GM06990 (cell line): ENCODE results near the gene XNDC1N.

ENCODE experiments used
- DNase-seq: peaks from one replicate; pipeline ENCODE4 v3.0.0-alpha.2; 2011; ENCODE audit not compliant: insufficient read length; ENCODE audit errors: extremely low read depth
- H3K27me3 ChIP-seq: replicated peaks from 2 replicates; pipeline ENCODE4 v1.6.0; 2011; ENCODE audit warnings: low read length; ENCODE audit not compliant: control insufficient read depth, insufficient read depth
- H3K36me3 ChIP-seq: 2 replicates; pipeline ENCODE4 v1.5.1; 2011; ENCODE audit warnings: low read length; ENCODE audit not compliant: control insufficient read depth, insufficient read depth
- H3K4me3 ChIP-seq: replicated peaks from 2 replicates; pipeline ENCODE4 v1.5.1; 2011; ENCODE audit warnings: low read depth, mild to moderate bottlenecking, control low read depth, low read length
- TF ChIP-seq, protein P1 (sequence below): IDR thresholded peaks from 2 replicates; pipeline ENCODE4 v1.5.1; 2011; ENCODE audit warnings: low read length, control low read depth, mild to moderate bottlenecking, inconsistent platforms; ENCODE audit not compliant: insufficient read depth, poor library complexity, severe bottlenecking

The XNDC1N gene, protein sequence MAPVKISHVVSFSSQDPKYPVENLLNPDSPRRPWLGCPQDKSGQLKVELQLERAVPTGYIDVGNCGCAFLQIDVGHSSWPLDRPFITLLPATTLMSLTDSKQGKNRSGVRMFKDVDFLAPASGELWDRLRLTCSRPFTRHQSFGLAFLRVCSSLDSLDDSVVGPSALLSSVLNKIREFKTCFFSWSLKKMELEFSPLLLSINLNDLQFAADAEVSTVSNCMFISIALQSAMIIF

DNA sequence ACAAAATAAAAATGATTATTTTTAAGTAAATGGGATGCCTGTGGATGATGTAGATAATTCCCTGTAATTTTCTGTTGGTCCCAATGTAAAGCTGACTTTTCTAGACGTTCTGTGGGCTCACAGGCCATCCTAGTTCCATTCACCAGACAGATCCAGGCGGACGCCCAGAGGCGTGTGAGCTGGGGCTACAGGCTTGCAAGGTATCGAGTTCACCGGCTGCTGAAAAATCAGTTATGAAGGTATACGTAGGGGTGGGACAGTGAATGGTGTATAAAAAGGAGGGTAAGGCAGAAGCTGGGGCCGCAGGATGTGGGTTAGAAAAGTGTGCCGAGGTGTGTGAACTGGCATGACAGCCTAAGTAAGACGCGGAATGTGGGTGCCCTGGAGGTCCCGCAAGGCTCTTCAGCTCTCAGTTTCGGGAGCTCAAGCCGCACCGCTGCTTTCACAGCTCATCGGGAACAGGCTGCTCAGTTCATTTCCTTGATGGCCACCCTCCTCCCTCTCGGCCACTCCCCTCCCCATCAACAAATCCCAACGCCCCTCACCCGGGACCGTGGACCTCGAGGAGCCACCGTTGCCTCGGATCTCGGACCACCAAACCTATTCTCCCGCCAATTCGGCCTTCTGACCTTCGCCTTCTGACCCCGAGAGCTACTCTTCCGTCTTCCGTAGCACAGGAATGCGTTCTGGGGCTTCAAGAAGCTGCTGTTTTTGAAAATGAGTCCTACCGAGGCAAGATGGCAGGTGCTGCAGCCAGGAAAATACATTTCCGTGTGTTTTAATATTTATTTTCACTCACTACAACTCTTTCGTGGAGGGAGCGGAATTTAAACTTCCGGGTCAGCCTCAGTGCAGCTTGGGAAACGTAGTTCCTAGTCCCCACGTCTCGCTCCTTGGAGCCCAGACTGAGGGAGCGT is at the start of gene XNDC1N:
Gene XNDC1N (minus strand): TSS at position 775 of the 917 bp plus-strand sequence. CDS start 5,241 bp downstream, outside the sequence.
- DNase-seq: peak; percentile 85
- TF ChIP-seq, protein P1, sequence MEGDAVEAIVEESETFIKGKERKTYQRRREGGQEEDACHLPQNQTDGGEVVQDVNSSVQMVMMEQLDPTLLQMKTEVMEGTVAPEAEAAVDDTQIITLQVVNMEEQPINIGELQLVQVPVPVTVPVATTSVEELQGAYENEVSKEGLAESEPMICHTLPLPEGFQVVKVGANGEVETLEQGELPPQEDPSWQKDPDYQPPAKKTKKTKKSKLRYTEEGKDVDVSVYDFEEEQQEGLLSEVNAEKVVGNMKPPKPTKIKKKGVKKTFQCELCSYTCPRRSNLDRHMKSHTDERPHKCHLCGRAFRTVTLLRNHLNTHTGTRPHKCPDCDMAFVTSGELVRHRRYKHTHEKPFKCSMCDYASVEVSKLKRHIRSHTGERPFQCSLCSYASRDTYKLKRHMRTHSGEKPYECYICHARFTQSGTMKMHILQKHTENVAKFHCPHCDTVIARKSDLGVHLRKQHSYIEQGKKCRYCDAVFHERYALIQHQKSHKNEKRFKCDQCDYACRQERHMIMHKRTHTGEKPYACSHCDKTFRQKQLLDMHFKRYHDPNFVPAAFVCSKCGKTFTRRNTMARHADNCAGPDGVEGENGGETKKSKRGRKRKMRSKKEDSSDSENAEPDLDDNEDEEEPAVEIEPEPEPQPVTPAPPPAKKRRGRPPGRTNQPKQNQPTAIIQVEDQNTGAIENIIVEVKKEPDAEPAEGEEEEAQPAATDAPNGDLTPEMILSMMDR: no peak
- peak within 1 kb of the TSS; percentile 76 for H3K4me3 ChIP-seq

DNA sequence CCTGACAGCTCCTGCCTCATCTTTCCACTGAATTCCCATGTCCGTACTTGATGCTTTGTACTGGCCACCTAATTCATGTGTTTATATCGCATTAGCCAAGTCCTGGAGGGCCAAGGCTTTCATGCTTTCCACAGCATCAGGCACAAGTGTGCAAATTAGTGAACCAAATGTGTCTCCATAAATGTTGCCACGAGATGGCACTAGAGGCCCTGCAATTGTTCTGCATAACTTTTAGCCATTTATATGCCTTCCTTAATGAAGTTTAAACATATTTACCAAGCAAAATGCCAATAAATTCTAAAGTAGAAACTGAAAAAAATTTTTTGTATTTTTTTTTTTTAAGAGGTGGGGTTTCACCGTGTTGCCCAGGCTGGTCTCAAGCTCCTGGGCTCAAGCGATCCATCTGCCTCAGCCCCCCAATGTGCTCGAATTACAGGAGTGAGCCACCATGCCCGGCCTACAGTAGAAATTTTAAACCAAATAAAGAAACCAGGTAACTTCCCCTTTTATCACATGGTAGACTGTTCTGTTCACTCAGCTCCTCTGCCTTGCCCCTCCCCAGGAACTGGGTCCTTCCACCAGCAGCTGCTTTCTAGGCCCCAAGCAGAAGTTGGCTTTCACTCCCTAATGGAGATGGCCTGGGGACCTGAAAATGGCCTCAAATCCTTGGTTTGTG is 49.5 kb upstream of the XNDC1N start:
- Histone ChIP-seq H3K4me3 (no peak overlapping the region), H3K36me3 (peaks cover 9% of the 10 kb centered on the region), H3K27me3 (no peaks in the 10 kb centered on the region)
- TF ChIP-seq, protein P1: peak; percentile 54
- no peak for DNase-seq

More for the DNA sequence above, at the start of gene XNDC1N:
- Histone ChIP-seq H3K27me3 (no peaks in the 10 kb centered on the region), H3K36me3 (no peaks in the 10 kb centered on the region)

DNA sequence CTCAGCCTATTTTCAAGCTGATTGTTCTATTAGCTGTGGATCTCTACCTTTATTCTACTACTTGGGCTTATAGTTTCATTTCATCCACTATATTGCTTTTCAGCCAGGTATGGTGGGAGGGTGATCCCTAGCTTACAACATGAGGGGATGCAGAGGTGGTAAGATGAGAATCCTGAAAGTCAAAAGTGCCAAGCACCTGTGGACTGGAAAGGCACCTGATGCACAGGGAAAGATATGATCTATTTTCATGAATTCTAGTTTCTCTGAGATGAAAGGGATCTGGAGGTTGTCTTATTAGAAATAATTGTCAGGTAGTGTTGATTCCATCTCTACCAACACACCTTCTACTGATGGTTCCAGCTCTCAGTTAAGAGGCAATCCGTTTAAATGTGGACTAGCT is 48.7 kb upstream of the XNDC1N start:
- peaks cover 8% of the 10 kb centered on the region for H3K36me3 ChIP-seq
- no peak for DNase-seq

DNA sequence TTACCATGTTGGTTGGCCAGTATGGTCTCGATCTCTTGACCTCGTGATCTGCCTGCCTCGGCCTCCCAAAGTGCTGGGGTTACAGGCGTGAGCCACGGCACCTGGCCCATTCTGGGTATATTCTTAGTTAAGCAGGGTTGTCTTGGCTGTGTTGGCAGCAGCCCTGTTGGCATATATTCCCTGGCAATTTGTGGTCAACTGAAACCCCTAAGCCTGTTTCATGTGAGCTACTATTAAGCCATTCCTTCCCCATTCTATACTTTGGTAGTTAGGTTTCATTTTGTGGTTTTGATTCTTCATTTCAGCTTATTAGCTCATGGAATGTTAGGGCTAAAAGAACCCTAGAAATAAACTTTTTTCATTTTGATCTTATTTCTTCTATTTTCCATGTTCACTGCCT is 48.2 kb upstream of the XNDC1N start:
- H3K27me3 ChIP-seq: no peaks in the 10 kb centered on the region
- H3K36me3 ChIP-seq: peaks cover 8% of the 10 kb centered on the region
- TF ChIP-seq, protein P1: no peak
- no peak overlapping the region for H3K4me3 ChIP-seq
- no peak for DNase-seq

More for the DNA sequence above, 48.7 kb upstream of the XNDC1N start:
- TF ChIP-seq, protein P1: no peak
- no peak overlapping the region for H3K4me3 ChIP-seq
- H3K27me3 ChIP-seq: no peaks in the 10 kb centered on the region

DNA sequence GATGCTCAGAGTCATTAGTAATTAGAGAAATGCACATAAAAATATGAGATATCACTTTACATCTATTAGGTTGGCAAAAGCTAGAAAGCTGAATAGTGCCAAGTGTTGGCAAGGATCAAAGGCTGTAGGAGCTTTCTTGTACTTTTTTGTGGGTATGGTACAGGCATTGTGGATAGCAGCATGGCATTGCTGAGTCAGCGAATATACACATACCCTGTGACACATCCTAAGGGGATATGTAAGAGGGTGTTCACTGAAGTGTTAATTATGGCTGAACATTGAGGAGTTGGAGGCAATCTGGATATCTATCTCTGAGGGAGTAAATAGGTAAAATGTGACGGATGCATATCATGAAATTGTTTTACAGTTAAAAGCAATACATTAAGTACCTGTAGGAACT is 43.3 kb upstream of the XNDC1N start:
- H3K36me3 ChIP-seq: peaks cover 8% of the 10 kb centered on the region
- no peaks in the 10 kb centered on the region for H3K27me3 ChIP-seq
- no peak for DNase-seq
- TF ChIP-seq, protein P1: no peak
- no peak overlapping the region for H3K4me3 ChIP-seq
